Left lobe of liver (tissue), 2 donors: ENCODE data around the gene RHOC. TPM values are rescaled to one million over a fixed set of nuclear protein-coding genes. Genes with fewer than 3 reads are reported as not detected.

Experiments used
- ATAC-seq: fragments of 200-7000 bp; cut with Tn5 transposase; one replicate; pipeline ENCODE4 v1.9.1; 2020; ENCODE audit warnings: mild to moderate bottlenecking, moderate library complexity
- DNase-seq: peaks from one replicate; pipeline ENCODE4 v3.0.0-alpha.2; 2020; ENCODE audit warnings: low spot score
- total RNA-seq: library from RNA; stranded (reverse); gene quantifications from one replicate; pipeline ENCODE4 v1.2.1, GENCODE V29; 2021
- donor health status: DM: no; HTN: no; CAD: no; lungs with moderate emphysema.
- donor health status: DM: no; HTN: yes; CAD: no.

The RHOC gene
- total RNA-seq, 1 donor from 2014 or later, result 55.3 TPM

DNA sequence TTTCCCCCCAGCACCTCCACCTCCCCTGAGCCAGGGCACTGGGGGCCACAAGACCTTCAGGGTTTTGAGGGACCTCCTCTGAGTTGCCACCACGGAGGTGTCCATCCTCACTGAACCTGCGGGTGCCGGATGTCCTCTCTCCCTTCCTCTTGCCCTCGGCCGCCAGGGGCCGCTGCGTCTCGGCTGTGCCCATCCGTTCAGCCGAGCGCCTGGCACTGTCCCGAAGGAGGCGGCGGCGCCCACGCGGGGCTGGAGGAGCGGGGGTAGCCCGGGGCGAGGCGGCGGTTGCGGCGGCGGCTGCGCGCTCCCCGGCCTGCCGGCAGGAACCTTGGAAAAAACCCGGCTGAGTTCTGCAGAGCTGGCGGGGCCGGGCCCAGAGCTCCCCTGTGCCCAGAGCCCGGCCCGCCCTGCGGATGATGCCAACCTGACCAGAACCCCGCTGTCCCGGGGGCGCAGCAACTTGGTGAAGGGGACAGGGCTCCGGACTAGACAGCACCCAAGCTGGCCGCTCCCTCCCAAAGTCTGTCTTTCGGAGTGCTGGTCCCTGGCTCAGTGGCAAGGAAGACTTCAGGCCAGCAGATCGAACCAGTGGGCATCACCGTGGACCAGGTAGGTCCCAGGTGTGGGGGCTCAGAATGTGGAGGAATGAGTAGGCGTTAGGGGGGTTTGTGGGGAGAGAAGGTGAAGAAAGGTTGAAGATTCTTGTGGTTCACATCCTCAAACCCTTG lies 11.9 kb upstream of the RHOC start:
- peak; percentile 43 for ATAC-seq
- DNase-seq, result peak; percentile 77

DNA sequence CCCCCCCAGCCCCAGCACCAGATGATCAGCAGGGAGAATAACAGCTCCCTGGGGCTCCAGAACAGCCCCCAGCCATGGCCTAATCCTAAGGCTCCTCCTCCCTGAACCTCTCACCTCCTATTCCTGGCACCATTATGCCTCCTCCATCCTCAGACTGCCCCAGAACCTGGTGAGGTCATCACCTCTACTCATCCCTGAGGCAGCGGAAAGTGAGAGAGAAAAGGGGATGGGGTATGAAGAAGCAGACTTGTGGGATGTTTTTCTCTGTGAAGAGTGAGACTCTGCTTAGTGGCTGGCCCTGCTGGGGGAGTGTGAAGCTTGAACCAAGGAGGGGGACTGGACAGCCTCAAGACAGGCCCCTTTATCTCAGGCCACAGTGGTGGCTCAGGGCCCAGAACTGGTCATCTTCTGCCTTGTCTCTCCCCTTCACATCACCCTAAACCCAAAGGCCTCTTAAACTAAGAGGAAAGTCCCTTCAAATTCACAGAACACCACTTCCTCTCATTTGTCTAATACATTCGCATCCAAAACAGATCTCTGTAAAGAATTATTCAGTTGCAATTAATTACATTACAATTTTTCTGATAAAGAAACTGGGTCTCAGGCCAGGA lies 10.4 kb upstream of the RHOC start:
- DNase-seq (no peak), ATAC-seq (no peak)

DNA sequence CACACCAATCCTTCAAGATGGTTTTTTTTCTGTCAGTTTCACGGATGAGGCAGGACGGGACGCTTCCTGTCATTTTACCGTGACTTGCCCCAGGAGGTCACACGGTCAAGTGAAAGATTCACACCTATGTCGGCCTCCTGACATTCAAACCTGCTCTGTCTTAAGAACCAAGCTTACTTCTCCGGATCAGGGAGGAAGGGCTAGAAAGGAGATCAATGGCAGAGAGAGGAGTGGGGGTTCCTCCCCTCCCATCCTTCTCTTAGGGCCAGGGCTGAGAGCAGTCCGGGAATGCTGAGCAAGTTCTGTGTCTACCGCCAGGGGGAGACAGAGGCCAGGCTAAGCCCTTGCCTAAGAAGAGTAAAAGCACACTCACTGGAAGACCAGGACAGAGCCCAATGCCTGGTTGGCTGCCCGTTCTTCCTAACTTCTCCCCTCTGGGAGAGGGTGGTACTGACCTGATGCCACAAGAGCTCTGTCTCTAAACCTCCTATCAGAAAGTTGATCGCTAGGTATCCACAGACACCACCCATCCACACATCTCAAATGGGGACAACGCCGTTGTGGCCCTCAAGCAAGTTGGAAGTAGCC lies 9.3 kb upstream of the RHOC start:
- ATAC-seq (peak; percentile 65), DNase-seq (peak; percentile 85)

GRCh38 chr1:112715264-112716053 lies 8.5 kb upstream of the RHOC start, which contains the start of gene PPM1J:
TSS of gene PPM1J (minus strand) at chr1:112715332. CDS start at chr1:112715301, 31 bp downstream.
- ATAC-seq (peak; percentile 80), DNase-seq (peak; percentile 100)

GRCh38 chr1:112714313-112715263 lies 7.7 kb upstream of the RHOC start:
- ATAC-seq (peak; percentile 1), DNase-seq (no peak)

- peak; percentile 91 for DNase-seq
These were observed 6.8 kb upstream of the RHOC start for GRCh38 chr1:112713466-112714312.

DNA sequence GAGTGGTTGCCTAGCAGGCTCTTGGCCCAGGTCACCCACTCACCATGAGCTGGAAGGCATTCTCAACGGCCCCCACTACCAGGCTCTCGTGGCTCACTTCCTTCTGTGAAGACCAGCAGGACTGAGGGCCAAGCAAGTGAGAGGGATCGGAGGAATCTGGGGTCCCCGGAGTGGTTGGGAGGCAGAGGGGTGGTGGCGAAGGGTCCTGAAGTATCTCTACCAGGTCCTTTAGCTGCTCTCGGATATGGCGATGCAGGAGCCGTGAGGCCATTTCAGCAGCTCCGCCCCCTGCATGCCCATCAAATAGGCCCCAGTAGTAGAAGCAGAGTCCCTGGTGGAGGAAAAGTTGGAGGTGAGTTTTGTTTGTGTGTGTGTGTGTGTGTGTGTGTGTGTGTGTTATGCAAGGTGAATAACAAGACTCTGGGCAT lies 5.8 kb upstream of the RHOC start:
- ATAC-seq, result no peak
- DNase-seq, result no peak

More at GRCh38 chr1:112713466-112714312, 6.8 kb upstream of the RHOC start:
- peak; percentile 62 for ATAC-seq

DNA sequence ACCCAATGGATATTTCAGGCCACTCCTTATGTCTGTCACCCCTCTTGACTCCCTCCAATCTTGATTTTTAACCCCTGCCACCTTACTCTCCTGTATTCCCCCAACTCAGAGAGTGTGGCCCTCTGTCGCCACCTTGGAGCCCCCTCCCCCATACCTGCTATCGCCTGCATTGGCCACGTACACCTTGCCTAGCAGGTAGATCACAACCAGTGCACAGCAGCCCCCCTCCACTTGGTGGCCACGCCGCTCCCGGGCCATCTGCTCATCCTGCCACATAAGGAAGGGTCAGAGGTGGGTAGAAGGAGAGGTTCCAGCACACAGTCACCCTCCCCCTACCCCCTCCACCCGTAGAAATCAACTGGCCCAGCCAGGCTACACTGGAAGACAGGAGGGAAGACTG lies 5.3 kb upstream of the RHOC start:
- DNase-seq, result no peak
- ATAC-seq, result no peak

- no peak for ATAC-seq
- no peak for DNase-seq
These were observed 4.7 kb upstream of the RHOC start for GRCh38 chr1:112711670-112712069.

DNA sequence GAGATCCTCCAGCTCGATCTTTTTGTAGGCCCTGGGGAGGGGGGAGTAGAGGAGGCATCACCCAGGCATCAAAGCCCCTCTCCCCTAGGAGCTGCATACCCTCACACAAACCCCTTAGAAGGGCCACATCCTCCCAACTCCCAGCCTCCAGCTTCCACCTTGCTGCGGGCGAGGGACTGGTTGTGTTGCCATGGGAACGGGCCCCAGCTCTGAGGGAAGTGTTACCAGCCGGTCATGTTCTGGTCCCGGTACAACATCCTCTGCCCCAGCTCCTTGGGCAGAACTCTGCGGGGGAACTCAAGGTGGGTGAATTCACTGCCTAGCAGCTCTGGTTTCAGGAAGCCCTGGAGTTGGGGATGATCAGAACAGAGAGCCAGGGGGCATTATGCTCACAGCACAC lies 4.1 kb upstream of the RHOC start:
- DNase-seq (no peak), ATAC-seq (no peak)

GRCh38 chr1:112710586-112710985 lies 3.7 kb upstream of the RHOC start:
- DNase-seq (no peak), ATAC-seq (no peak)

DNA sequence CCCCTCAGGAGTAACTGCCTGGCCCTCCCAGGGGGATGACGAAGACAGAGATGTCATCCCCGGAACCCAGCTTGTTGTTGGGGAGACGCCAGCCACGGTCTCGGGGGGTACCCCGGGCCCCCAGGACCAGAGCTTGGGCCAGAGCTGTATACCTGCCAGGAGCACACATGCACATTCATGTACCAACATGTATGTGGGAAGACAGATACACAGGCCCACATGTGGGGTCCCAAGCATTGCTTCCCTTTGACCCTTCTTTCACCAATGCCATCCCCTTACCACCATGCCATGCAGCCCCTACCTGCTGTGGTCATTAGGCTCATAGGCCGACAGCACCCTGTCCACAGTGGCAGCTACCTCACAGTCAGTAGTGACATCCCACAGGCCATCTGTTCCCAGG lies 3.2 kb upstream of the RHOC start:
- no peak for DNase-seq
- ATAC-seq, result no peak

GRCh38 chr1:112708489-112708888 lies 1.6 kb upstream of the RHOC start:
- ATAC-seq (no peak), DNase-seq (no peak)

DNA sequence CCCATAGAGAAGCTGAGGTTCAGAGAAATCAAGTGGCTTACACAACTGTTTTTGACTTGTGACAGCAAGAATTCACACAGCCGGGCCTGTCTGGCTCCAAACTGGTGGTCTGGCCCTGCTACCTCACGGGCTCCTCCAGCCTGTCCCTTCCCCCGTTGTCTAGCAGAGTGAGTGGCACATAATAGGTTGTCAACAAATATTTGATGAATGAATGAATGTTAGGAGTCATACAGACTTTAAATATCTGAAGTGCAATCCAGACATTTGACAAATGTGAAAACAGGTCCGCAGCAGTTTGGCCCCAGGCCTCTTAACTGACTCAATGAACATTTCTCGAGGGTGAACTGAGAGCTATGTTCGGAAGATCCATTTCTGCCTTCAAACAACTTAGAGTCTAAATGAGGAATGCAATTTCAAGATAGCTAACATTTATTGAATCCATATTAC lies 1.1 kb upstream of the RHOC start:
- no peak for DNase-seq

DNA sequence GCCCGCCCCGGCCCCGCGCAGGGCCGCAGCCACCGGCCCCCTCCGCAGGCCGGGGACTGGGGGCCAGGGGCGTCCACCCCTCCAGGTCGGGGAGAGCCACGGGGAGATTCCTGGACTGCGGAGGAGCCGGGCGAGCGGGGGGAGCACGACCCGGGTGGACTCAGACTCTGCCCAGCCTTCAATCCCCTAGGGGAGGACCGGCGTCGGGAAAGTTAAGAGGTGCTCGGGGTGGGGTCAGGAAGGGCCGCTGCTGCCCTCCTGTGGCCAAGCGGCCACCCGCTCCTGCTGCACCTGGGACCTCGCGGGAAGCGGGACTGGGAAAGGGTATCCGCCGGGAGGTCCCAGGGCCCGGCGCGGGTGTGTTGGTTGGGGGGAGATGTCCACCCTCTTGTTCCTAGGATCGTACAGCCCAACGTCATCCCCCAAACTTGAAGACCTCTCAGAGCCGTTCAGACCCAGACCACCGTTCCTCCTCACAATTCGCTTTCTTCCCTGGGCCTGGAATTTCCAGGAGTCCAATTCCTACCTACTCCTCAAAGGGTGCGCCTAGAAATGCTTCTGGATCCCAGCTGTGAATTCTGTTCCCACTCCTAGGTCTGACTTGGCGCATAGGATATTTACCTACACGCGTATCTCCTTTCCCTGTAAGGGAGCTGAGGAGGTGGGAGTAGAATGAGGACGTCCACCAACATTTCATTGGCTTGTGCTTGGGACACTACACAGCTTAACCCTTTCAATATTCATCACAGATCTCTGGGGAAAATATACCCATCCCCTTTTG lies 484 bp upstream of the RHOC start:
- DNase-seq (peak; percentile 89), ATAC-seq (peak; percentile 87)

More for the DNA sequence above, 1.1 kb upstream of the RHOC start:
- no peak for ATAC-seq

- DNase-seq (peak; percentile 71), ATAC-seq (peak; percentile 28)
These were observed 1.8 kb downstream of the RHOC start for GRCh38 chr1:112704934-112705627.

DNA sequence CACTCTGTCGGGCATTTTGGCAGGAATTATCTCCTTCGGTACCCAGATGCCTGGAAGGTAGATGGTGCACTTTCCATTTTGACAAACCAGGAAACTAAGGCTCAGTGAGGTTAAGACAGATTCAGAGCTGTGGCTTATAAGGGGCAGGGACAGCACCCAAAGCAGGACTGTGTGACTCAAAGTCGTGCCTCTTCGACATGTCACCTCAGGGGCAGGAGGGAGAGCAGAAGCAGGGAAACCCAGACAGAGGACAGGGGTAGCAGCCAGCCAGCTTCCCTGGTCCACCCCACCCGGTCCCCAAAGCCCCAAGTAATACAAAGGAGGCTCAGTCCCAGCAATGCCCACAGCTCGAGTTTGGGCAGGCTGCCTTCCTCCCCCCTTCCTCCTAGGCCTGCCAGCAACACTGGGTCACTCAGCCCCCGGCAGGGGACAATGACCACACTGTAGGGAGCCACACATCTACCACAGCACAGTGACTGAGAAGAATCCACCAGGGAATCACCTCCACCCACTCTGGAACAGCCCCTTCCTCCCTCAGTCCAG lies 2.5 kb downstream of the RHOC start:
- ATAC-seq, result no peak
- DNase-seq, result no peak
